GM19239 (cell line): ENCODE results near the gene SYTL3.
A peak's percentile ranks its signal among the peaks of the same experiment; 100 is the strongest.

ENCODE experiments used
- DNase-seq: peaks from one replicate; pipeline ENCODE4 v3.0.0; 2011; ENCODE audit warnings: low spot score; ENCODE audit not compliant: insufficient read length
- FAIRE-seq: peaks from 2 replicates; lab custom pipeline; 2011; peaks lifted over from hg19 to GRCh38; lab: Jason Lieb, UNC

The SYTL3 gene

DNA sequence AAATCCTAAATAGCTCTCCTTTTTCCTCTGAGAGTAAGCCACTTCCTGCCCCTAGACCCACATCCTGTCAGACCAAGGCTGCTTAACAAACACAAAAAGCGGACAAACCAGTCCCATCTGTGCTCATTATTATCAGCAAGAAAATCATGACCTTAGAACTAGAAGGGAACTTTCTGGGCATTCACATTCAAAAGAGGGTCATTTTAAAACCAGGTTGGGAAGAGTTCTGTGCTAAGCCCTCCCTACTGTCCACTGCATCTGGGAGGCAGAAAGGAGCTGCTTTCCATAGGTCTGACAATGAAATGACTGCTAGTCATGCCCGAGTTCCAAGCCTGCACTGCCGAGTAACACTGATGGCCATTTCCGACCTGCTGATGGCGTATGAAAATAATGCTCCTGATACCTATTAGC lies 153.9 kb downstream of the SYTL3 start:
- peak; percentile 91 for FAIRE-seq
- DNase-seq = no peak

DNA sequence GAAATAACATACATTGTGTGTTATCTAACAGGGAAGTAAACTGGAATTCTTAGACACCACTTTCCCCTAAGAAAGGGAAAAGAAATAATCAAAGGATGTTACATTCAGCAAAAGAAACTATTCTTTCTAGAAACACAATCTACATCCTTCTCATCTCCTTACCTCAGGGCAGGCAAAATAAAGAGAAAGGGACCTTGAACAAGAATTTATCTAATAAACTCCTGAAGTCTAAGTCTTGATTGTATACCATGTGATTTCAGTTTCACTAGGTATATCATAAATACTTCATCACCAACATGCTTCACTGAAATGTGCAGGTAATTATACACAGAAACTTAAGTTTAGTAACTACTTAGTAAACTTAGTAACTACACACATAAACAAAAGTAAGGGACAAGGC lies 154.4 kb downstream of the SYTL3 start:
- FAIRE-seq (no peak), DNase-seq (no peak)

DNA sequence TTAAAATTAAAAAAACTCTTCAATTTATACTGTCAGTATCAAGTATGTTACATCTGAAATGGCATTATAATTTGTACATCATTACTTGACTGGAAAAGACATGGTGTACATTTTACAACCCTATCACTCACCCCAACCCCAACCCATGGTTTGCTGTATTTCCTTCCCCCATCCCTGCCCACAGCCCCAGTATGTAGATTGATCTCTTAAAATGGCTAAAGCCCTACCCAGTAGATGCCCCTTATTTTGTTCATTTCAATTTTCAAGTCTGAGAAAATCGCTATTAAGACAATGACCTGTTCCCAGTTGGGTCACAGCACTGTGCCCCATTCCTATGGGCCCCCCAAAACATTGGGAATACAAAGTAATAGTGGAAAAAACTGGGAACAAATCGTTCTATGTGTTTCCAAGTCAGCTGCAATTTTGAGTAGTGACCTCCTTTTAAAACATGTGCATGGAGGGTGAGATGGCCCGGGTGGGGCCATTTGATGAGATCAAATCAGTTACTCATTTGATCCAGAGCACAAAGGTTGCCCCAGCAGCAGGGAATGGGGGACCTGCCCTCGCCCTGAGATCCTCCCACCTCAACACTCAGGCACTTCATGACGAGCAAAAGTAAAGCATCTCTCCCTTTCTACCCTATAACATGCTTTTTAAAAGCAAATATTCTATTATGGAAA lies 156.0 kb downstream of the SYTL3 start:
- DNase-seq = no peak
- FAIRE-seq = no peak

DNA sequence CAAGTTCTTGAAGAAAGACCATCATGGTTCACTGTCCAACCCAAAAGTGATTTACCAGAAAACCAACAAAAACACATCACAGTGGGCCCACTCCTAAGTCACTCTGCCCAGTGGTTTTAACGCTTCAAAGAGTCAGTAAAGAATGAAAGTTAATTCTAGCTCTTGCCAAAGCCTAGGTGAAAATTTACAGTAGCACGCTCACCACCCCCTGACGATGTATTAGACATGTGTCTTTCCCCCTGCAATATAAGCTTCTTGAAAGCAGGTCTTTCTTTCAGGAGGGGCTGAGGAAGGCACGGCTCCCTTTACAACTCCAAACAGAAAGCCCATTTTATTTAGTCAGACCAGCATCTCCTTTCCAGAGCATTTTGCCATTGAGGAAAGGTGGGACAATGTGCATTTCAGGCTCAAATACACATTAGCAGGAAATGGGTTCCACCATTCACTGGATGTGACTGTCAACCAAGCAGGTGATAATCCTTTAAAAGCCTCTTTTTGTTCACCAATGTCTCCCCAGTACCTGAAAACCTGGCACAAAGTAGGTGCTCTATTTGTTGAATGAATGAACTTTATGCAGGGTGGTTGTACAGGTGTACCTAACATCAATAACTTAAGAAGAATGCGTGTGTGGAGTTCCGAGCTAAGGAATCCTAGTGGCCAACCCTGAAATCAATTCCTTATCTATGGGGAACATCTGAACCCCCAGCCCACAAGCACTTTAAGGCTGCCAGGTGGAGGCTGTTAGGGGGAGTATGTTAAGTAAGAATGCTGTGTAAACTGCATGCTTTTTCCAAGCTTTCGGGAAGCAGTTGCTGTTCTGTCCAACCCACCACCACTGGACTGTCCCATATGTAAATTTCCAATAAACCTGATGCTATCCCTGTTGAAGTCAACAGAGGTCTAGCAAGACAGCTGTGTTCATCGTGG lies 157.9 kb downstream of the SYTL3 start:
- FAIRE-seq (peak; percentile 48), DNase-seq (no peak)

DNA sequence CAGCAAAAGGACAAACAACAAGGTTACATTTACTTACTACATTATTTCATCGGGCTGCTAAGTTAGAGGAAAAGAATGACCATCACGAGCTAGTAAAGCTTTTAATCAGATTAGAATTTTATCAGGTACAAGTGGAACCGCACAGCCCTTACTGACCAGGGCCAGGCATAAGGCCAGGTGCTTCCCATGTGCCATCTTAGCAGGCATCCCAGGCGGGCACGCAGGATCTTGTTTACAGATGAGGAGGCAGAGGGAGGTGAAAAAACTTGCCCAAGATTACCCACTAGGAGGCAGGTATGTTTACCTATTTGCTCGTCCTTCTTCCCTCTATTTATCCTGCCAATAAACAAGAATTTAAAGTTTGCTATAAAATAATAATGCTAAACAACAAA lies 158.6 kb downstream of the SYTL3 start:
- DNase-seq = no peak
- FAIRE-seq = no peak

DNA sequence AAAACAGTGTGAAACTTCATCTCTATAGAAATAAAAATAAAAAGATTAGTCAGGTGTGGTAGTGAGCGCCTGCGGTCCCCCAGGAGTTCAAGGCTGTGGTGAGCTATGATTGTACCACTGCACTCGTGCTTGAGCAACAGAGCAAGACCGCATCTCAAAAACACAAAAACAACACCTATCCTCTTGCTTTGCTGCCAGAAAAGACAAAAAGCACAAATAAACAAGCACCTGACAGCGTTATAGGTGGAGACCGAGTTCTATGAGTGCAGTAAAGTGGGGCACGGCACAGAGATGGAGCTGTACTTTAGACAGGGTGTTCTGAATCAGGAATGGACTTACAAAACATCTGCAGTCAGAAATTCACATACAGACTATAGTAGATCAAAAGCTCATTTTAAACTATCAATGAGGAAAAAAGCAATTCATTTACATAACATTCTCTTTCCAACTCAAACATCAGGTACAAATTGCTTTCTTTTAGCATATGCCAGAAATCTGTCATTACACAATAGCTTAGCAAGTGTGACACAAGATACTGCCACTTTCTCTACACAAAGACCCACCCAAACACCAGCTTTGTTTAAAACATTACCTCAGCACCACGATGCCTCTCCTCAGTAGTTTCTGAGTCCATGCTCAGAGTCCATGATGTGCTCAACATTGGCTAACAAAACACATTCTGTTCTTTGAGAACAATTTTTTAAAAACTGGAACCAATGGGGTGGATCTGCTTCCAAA lies 159.3 kb downstream of the SYTL3 start:
- FAIRE-seq (peak; percentile 86), DNase-seq (no peak)

DNA sequence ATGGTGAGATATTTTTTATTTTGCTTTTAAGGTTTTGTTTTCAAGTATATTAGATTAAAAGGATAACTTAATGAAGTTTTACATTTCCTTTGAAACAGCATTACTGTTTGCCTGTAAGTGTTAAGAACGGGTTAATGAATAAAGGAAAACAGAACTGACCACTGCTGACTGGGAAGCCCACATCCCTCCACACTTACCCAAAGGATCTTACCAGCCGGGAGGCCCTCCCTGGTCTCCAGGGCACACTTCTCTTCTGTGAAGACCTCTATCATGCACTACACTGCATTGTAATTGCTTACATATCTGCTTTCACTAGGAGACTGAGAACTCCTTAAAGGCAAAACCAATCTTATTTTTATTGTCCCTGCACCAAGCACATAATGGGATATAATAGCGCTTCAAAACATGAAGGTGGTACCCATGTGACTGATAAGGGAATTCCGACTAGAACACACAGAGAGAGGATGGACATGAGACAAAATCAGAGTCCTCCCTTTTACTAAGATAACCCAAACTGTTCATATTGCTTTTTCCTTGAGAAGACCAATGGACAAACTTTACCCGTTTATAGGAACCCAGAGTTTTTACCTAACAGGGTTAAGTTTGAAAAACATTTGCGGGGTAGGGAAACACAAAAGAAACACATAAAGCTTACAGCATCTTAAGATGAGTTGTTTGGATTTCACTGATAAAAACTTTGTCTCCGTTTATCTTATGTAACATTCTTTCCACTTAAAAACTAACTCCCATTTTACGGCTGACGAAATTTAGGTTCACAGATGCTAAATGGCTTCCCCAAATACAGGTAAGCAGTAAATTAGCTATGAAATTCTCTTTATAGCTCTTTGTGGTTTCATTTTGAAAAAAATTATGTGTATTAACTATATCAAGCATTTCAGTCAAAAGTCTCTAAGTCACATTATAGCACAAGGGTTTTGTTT lies 160.6 kb downstream of the SYTL3 start:
- FAIRE-seq (peak; percentile 64), DNase-seq (no peak)

DNA sequence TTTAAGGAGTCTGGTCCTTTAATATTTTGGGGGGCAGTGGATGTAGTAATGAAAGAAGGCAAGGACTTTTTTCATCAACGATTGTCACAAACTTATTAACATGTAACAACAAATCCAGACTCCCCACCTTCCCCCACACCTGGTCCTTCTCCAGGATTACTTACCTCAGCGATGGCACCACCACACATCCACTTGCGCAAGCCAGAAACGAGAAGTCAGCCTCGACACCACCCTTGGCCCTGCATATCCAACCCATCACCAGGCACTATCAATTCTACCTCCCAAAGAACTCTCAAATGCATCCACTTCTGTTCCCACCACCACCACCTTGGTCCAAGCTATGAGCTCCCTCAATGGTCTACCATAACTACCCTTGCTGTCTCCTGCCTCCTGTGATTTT lies 162.8 kb downstream of the SYTL3 start:
- DNase-seq = no peak
- FAIRE-seq = no peak

DNA sequence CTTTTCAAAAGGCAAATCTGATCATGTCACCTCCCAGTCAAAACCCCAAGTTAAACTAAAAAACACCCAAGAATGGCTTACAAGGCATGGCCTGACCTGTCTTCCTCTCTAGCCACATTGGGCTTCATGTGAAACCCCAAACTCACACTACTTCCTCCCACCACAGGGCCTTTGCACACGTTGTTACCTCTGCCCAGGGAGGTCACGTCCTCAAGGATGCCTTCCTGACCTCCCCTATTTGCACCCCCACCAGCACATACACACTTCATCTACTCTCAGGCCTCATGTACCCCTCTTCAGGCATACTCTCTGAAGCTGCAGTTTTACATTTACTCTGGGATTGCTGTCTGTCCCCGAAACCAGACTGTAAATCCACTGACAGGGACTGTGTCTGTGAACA lies 163.2 kb downstream of the SYTL3 start:
- FAIRE-seq (no peak), DNase-seq (no peak)
